K562 (cell line): ENCODE results near the gene TAL1. TPM values are rescaled to one million over a fixed set of nuclear protein-coding genes. Genes with fewer than 3 reads are reported as not detected.

Source experiments
- CAMTA2 ChIP-seq: fragments of 250-450 bp; sonication (Bioruptor Pico); conservative IDR thresholded peaks from 2 replicates; pipeline ENCODE4 v1.5.1; 2022
- CBX8 ChIP-seq: fragments of 200-600 bp; sonication (generic); IDR thresholded peaks from 2 replicates; pipeline ENCODE4 v1.6.1; 2012; ENCODE audit warnings: borderline replicate concordance, mixed run types, low read depth, mild to moderate bottlenecking, moderate library complexity, mixed read lengths, low read length, control low read depth, inconsistent platforms; ENCODE audit not compliant: poor library complexity, severe bottlenecking; ENCODE audit errors: extremely low read depth
- CLOCK ChIP-seq: fragments of 250-450 bp; sonication (Bioruptor Pico); IDR thresholded peaks from 2 replicates; pipeline ENCODE4 v1.4.0; 2020; ENCODE audit warnings: mild to moderate bottlenecking, moderate library complexity, borderline replicate concordance
- DIDO1 ChIP-seq: fragments of 450-650 bp; IDR thresholded peaks from 2 replicates; pipeline ENCODE4 v1.6.1; 2016; ENCODE audit warnings: low read depth, missing biosample characterization, missing genetic modification characterization
- ELF2 ChIP-seq: fragments of 250-450 bp; sonication (Bioruptor Pico); IDR thresholded peaks from 2 replicates; pipeline ENCODE4 v1.5.0; 2021; ENCODE audit warnings: mild to moderate bottlenecking
- HDAC2 ChIP-seq: fragments of 450-650 bp; IDR thresholded peaks from 2 replicates; pipeline ENCODE4 v1.6.1; 2016; ENCODE audit warnings: mild to moderate bottlenecking
- HLTF ChIP-seq: fragments of 450-650 bp; IDR thresholded peaks from 2 replicates; pipeline ENCODE4 v1.6.1; 2016
- HMGN3 ChIP-seq: IDR thresholded peaks from 2 replicates; pipeline ENCODE4 v1.6.1; 2011; ENCODE audit warnings: borderline replicate concordance, low read depth, mild to moderate bottlenecking, mixed read lengths, low read length; ENCODE audit not compliant: insufficient read length; ENCODE audit errors: extremely low read depth
- KAT8 ChIP-seq: fragments of 450-650 bp; IDR thresholded peaks from 2 replicates; pipeline ENCODE4 v1.6.1; 2016; ENCODE audit warnings: low read depth, mild to moderate bottlenecking
- KHSRP ChIP-seq: fragments of 450-650 bp; IDR thresholded peaks from 2 replicates; pipeline ENCODE4 v1.6.1; 2017
- MCM7 ChIP-seq, 2 experiments: fragments of 450-650 bp; IDR thresholded peaks; 2 replicates each; pipeline ENCODE4 v1.6.1; 2016 to 2018
- MED1 ChIP-seq: sonication (generic); formaldehyde crosslinking; IDR thresholded peaks from 2 replicates; pipeline ENCODE4 v1.8.1; 2023; ENCODE audit warnings: missing genetic modification reagents, borderline replicate concordance
- NR1H2 ChIP-seq: sonication (generic); formaldehyde crosslinking; IDR thresholded peaks from 2 replicates; pipeline ENCODE4 v1.4.0; 2020; ENCODE audit warnings: mild to moderate bottlenecking, missing genetic modification reagents
- POU5F1 ChIP-seq: fragments of 150-350 bp; IDR thresholded peaks from 2 replicates; pipeline ENCODE4 v1.6.1; 2014; ENCODE audit warnings: borderline replicate concordance, low read length, low read depth, mild to moderate bottlenecking; ENCODE audit not compliant: partially characterized antibody
- PYGO2 ChIP-seq: fragments of 450-650 bp; IDR thresholded peaks from 2 replicates; pipeline ENCODE4 v1.6.1; 2016; ENCODE audit warnings: mild to moderate bottlenecking, missing genetic modification characterization, moderate library complexity, missing compliant biosample characterization
- SP1 ChIP-seq: sonication (generic); formaldehyde crosslinking; IDR thresholded peaks from 2 replicates; pipeline ENCODE4 v1.8.1; 2022; ENCODE audit warnings: mild to moderate bottlenecking, missing genetic modification reagents
- SRSF1 ChIP-seq: fragments of 200-400 bp; formaldehyde crosslinking; IDR thresholded peaks from 2 replicates; pipeline ENCODE4 v1.6.1; 2017; ENCODE audit warnings: mild to moderate bottlenecking, low read depth, low read length, moderate library complexity
- ZBTB12 ChIP-seq: fragments of 250-450 bp; sonication (Bioruptor Pico); IDR thresholded peaks from 2 replicates; pipeline ENCODE4 v1.4.0; 2020
- ZBTB33 ChIP-seq: sonication (generic); formaldehyde crosslinking; IDR thresholded peaks from 2 replicates; pipeline ENCODE4 v1.8.1; 2023; ENCODE audit warnings: mild to moderate bottlenecking, missing genetic modification reagents
- ZFPM2 ChIP-seq: fragments of 250-450 bp; sonication (Bioruptor Pico); IDR thresholded peaks from 2 replicates; pipeline ENCODE4 v1.5.1; 2022; ENCODE audit warnings: mild to moderate bottlenecking
- ZKSCAN3 ChIP-seq: fragments of 250-450 bp; sonication (Bioruptor Pico); IDR thresholded peaks from 2 replicates; pipeline ENCODE4 v1.4.0; 2020
- ZNF41 ChIP-seq: fragments of 250-450 bp; sonication (Bioruptor Pico); conservative IDR thresholded peaks from 2 replicates; pipeline ENCODE4 v1.4.0; 2020; ENCODE audit warnings: mild to moderate bottlenecking
- ZNF79 ChIP-seq: fragments of 250-450 bp; sonication (Bioruptor Pico); IDR thresholded peaks from 2 replicates; pipeline ENCODE4 v1.4.0; 2020; ENCODE audit warnings: low read depth, mild to moderate bottlenecking, moderate library complexity
- polyA plus RNA-seq, 8 experiments: library from polyadenylated mRNA; depleted of rRNA in 4 of 8; stranded (reverse) in 5 of 8; unstranded in 3 of 8; fragments of >200 nt; fragmentation: Nextera tagmentation in 2 of 8; fragmentation: Illumina TruSeq in 1 of 8; extraction: Ambion mirVana in 2 of 8; extraction: Trizol in 1 of 8; gene quantifications; 2 replicates each; pipeline versions ENCODE4 v1.2.1 to v1.2.3, GENCODE V29; 2011 to 2014; ENCODE audit warnings: inconsistent platforms in 1 of 8, missing spikeins in 1 of 8
- total RNA-seq, 7 experiments: library from RNA; depleted of rRNA in 6 of 7; stranded (reverse); fragments of >200 nt in 6 of 7; fragmentation: Illumina TruSeq in 2 of 7; extraction: Trizol in 2 of 7; gene quantifications; 2 replicates each; pipeline versions ENCODE4 v1.2.1 to v1.2.3, GENCODE V29; 2011 to 2021; ENCODE audit warnings: low replicate concordance in 1 of 7

Gene TAL1
- total and polyA plus RNA-seq, 9 of the 15 experiments (the other 6 are each of a cell fraction or from before 2014, with no cell fraction given) = 18.5 to 106 (median 59.7) TPM

- TF ChIP-seq MED1 (CRISPR knock-in tag) = no peak
- TF ChIP-seq HMGN3 = no peak
- TF ChIP-seq ZNF79 (CRISPR knock-in tag) = no peak
- TF ChIP-seq ZBTB33 = no peak
- no peak for TF ChIP-seq POU5F1
- TF ChIP-seq PYGO2 (tag) = no peak
- TF ChIP-seq ZFPM2 = no peak
- no peak for TF ChIP-seq SRSF1
- TF ChIP-seq KHSRP = no peak
- no peak for TF ChIP-seq MCM7 (IDR thresholded peaks at IDR 0.05)
- TF ChIP-seq CBX8 = no peak
- TF ChIP-seq HLTF = no peak
- TF ChIP-seq ZKSCAN3 (CRISPR knock-in tag) = no peak
- no peak for TF ChIP-seq DIDO1 (tag)
- TF ChIP-seq KAT8 = no peak
- TF ChIP-seq HDAC2 = no peak
- no peak for TF ChIP-seq CLOCK (CRISPR knock-in tag)
- no peak for TF ChIP-seq ZNF41 (CRISPR knock-in tag)
- no peak for TF ChIP-seq NR1H2 (CRISPR knock-in tag)
- no peak for TF ChIP-seq ZBTB12 (CRISPR knock-in tag)
- TF ChIP-seq SP1 (CRISPR knock-in tag) = 0 out of 2 replicates have a peak, but pooled peaks have one; percentile 1
- TF ChIP-seq CAMTA2 (CRISPR knock-in tag) = no peak
- no peak for TF ChIP-seq ELF2 (CRISPR knock-in tag)
These were observed 1.9 kb downstream of the TAL1 start (continued) for GRCh38 chr1:47229886-47230691.
